ENCODE results near the gene VSIR. TPM values are rescaled to one million over a fixed set of nuclear protein-coding genes. Genes with fewer than 3 reads are reported as not detected.

The VSIR gene
- total RNA-seq, 2 donors from 2014 or later = 126 to 135 TPM

Small RNA genes lying within 50 kb of the gene (microRNA-seq; reads per million reads assigned to microRNA genes)
- gene MIR7152 (ENCODE audit: borderline microRNAs expressed in 2 of 2) = 0 to 0.65 reads per million in 2 donors

Other genes with a start within 250 kb of the VSIR start
- under 1 TPM; 0.23 to 0.24 TPM for gene C10orf105, start 53.7 kb downstream of the VSIR start, total RNA-seq
- 1,000 to 10,000 TPM in 1 of 2 donors, 100 to 1,000 TPM in 1; 787 to 1,159 TPM for gene PSAP, start 77.7 kb upstream of the VSIR start, total RNA-seq
- gene CHST3, start 190.9 kb upstream of the VSIR start, total RNA-seq = 10 to 100 TPM; 34.9 to 37.7 TPM

All from posterior vena cava (tissue), 2 donors.